HG03108 (cell line): ENCODE results near the gene LAIR2.
A peak's percentile ranks its signal among the peaks of the same experiment; 100 is the strongest.
"Not testable (repeated sequence)": the region's sequence is repeated elsewhere in the genome, so short reads cannot be mapped to it uniquely, and the experiment has no call there.

Experiments
- ATAC-seq: cut with Tn5 transposase; IDR thresholded peaks from one replicate; pipeline ENCODE4 v1.9.1; 2021; ENCODE audit warnings: moderate library complexity; ENCODE audit not compliant: unreplicated experiment

The LAIR2 gene

GRCh38 chr19:54492568-54492967 lies 10.1 kb upstream of the LAIR2 start:
- ATAC-seq, result no peak

- ATAC-seq, result not testable (repeated sequence)
Measured at GRCh38 chr19:54493056-54493455, 9.6 kb upstream of the LAIR2 start.

GRCh38 chr19:54493967-54494585 lies 8.6 kb upstream of the LAIR2 start:
- ATAC-seq, result no peak

GRCh38 chr19:54495284-54495683 lies 7.3 kb upstream of the LAIR2 start:
- not testable (repeated sequence) for ATAC-seq

GRCh38 chr19:54497747-54498450 lies 4.7 kb upstream of the LAIR2 start:
- ATAC-seq, result not testable (repeated sequence)

GRCh38 chr19:54498451-54498772 lies 4.2 kb upstream of the LAIR2 start:
- not testable (repeated sequence) for ATAC-seq

GRCh38 chr19:54505542-54505941 lies 2.9 kb downstream of the LAIR2 start:
- not testable (repeated sequence) for ATAC-seq

GRCh38 chr19:54506079-54506478 lies 3.4 kb downstream of the LAIR2 start:
- no peak for ATAC-seq

GRCh38 chr19:54507038-54507717 lies 4.5 kb downstream of the LAIR2 start:
- peak; percentile 59 for ATAC-seq

- ATAC-seq, result no peak
Measured at GRCh38 chr19:54507824-54508223, 5.2 kb downstream of the LAIR2 start.

- not testable (repeated sequence) for ATAC-seq
Measured at GRCh38 chr19:54508487-54508886, 5.9 kb downstream of the LAIR2 start.

GRCh38 chr19:54509200-54509940 lies 6.7 kb downstream of the LAIR2 start:
- not testable (repeated sequence) for ATAC-seq

- ATAC-seq, result no peak
Measured at GRCh38 chr19:54515156-54515555, 12.5 kb downstream of the LAIR2 start.

- ATAC-seq, result no peak
Measured at GRCh38 chr19:54517483-54517882, 14.9 kb downstream of the LAIR2 start.

- ATAC-seq, result peak; percentile 45
Measured at GRCh38 chr19:54518844-54519243, 16.2 kb downstream of the LAIR2 start.

GRCh38 chr19:54521022-54521859 lies 18.6 kb downstream of the LAIR2 start:
- peak; percentile 13 for ATAC-seq

GRCh38 chr19:54521860-54522513 lies 19.4 kb downstream of the LAIR2 start:
- ATAC-seq, result peak; percentile 31

- no peak for ATAC-seq
Measured at GRCh38 chr19:54523403-54523802, 20.8 kb downstream of the LAIR2 start.

GRCh38 chr19:54525636-54526035 lies 23.0 kb downstream of the LAIR2 start:
- no peak for ATAC-seq

- no peak for ATAC-seq
Measured at GRCh38 chr19:54526972-54527371, 24.3 kb downstream of the LAIR2 start.
